GM18909 (cell line): ENCODE data around the gene NRG2.

ENCODE experiments used
- ATAC-seq: cut with Tn5 transposase; IDR thresholded peaks from one replicate; pipeline ENCODE4 v1.9.1; 2021; ENCODE audit warnings: mild to moderate bottlenecking; ENCODE audit not compliant: unreplicated experiment, poor library complexity

Gene NRG2

DNA sequence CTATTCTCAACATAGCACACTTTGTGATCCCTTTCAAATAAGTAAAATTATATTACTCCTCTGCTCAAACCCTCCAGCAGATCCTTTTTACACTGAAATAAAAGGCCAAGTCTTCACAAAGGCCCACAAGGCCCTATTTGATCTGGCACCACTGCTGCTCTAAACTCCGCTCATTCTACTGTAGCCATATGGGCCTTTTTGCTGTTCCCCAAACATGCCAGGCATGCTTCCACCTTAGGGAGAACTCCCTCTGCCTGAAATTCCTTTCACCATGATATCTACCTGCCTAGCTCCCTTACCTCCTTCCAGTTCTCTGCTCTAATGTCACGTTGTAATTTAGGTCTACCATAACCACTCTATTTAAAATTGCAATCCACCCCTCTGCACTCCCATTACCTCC lies 28.3 kb downstream of the NRG2 start:
- no peak for ATAC-seq

DNA sequence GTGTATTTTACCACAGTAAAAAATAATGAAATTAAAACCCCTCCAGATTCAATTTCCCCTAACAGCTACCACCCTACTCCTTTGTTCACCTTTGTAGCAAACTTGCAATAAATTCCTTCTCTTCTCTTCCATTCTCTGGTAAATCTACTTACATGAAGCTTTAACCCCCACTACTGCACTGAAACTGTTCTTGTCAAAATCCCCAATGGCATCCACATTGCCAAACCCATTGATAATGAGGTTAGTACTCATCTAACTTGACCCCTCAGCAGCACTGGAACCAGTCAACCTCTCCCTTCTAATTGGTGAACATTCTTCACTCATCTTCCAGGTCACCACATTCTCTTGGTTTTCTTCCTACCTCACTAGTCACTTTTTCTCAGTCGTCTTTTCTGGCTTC lies 29.6 kb downstream of the NRG2 start:
- ATAC-seq = no peak

DNA sequence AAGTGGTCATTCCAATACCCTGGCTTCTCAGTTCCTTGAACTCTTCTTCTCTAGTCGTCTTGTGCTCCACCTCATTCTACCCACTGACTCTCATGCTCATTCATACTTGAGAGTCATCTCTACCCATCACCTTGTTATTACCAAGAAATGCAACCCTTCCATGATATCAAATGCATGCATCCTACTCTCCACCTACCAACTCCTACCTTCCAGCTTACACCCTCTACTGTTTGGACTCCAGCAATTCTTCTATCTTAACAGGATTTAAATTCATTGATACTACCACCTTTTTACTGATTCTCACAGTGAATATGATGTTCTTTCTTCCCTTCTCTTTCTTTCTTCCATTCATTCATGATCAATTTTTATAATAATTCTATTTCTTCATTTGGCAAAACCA lies 30.7 kb downstream of the NRG2 start:
- ATAC-seq = no peak

DNA sequence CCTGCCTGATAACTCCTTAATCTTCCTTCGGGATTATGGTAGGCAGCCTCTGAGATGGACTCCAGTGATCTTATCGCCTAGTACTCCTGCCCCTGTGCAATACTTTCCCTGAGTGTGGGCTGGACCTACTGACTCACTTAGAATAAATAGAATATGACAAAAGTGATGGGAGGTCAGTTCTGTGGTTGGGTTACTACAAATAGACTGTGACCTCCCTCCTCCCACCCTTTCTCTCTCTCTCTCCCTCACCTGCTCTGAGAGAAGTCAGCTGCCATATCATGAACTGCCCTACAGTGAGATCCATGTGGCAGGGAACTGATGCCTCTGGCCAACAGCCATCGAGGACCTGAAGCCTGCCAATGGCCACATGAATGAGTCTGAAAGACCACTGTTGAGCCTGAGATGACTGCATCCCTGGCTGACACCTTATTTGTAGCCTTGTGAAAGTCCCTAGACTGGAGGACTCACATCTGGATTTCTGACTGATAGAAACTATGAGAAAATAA lies 31.7 kb downstream of the NRG2 start:
- peak; percentile 78 for ATAC-seq

DNA sequence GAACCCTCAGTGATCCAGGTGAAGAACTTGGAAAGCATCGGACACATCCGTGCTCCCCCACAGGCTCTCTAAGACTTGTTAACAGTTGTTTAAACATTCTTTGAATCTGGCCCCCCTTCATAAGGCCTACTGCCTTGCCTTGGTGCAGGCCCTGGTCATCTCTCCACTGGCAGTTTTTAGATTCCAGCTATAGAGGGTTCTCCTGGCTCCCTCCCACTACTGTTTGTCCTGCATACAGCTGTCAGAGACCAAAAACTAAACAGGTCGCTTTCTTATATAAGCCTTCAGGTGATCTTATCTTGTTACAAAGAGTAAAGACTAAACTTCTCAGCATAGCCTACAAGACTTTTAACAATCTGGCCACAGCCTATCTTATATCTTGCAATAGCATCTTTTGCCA lies 32.3 kb downstream of the NRG2 start:
- ATAC-seq = no peak

DNA sequence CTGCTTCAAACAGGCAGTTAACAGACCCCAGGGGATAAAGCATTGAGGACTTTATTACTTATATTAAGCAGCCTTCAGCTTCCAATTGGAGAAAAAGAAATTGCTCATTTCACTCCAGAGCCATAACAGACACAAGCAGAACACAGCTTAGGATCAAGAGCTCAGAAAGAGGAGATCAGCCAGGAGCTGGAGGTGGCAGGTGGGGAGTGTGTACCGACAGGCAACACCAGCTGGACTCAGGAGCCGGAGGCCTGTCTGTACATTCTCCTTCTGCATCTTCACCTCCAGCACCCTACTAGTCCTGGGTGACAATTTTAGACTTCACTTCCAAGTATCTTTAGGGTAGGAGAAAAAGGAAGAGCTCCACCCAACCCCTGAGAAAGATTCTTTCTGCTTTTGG lies 35.8 kb downstream of the NRG2 start:
- ATAC-seq = no peak

DNA sequence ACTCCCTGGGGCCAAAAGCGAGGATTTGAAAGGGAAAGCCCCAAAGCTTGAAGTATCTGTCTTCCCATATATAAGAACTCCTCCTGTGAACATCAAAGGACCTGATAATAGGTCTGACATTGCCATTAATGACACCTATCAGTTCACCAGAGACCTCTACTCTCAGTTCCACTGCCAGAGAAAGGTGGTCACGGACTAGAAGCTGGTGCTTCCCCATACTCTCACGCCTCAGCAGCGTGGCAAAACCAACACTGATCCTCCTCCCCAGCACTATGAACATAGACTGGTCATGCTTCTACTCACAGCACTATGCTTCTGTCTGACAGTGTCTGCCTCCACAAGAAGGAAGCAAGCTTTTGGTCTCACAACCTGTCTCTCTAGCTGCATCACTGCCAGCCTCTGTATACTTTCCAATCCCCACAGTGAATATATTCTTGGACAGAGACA lies 37.9 kb downstream of the NRG2 start:
- ATAC-seq = peak; percentile 84

DNA sequence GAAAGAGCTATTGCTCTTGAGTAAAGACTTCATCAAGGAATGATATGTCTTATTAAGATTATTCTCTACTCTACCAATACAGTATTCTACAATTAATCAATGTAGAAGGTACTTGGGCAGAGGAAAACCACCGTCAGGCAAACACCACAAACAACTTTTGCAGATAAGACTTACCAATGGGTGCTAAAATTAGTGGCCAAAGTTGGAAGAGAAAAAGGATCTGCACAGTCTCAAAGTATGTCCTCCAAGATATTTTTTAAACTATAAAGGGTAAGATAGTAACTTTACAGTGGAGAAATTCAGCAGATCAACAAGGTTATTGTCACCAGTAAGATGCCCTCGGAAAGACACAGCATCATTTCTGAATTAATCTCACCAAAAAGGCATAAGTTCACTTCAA lies 38.9 kb downstream of the NRG2 start:
- no peak for ATAC-seq

DNA sequence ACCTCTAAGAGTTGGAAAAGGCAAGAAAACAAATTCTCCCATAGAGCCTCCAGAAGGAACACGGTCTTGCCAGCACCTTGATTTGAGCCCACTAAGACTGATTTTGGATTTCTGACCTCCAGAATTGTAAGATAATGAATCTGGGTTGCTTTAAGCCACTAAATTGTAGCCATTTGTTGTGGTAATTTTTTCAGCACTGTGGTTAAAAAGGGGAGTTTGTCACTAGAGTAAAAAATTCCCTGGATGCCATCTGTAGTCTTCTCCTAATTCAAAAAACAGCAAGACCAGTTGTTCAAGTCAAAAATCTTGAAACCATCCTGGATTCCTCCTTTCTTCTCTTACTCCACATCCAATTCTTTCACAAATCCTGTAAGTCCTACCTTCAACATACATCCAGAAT lies 39.6 kb downstream of the NRG2 start:
- no peak for ATAC-seq

DNA sequence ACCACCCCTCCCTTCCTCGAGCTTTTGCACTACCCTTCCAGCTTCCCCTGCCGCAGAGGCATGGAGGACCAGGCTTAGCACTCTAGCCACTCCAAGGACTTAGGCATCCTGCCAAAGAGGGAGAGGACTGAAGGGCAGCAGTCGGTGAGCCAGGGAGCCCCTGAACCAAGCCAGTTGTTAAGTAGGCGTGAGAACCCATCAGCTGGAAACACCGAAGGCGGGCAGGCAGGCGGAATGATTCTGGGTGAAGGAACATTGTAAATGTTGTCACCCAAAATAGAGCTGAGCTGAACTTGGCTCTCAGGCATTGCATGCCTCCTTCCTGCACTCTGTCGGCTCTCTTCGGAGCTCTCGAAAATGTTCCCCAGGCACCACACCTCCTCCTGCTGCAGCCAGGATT lies 42.8 kb downstream of the NRG2 start:
- no peak for ATAC-seq

DNA sequence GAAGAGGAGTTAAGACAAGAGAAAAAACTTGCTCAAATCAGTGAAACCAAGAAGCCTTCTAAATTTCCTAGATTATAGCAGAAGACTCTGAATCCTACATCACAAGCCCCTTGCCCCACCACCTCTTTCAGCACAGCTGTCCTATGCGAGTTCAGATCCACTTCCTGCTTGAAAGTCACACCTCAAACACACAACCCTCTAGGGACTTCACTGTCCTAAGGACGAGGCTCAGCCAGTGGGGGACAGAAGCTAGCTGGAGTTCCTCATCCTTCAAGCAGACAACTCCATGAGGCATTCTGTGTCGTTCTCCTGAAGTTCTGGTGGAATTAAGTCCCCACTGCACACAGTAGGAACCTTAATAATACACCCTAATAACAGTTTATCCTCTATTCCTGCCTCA lies 44.3 kb downstream of the NRG2 start:
- ATAC-seq = no peak

DNA sequence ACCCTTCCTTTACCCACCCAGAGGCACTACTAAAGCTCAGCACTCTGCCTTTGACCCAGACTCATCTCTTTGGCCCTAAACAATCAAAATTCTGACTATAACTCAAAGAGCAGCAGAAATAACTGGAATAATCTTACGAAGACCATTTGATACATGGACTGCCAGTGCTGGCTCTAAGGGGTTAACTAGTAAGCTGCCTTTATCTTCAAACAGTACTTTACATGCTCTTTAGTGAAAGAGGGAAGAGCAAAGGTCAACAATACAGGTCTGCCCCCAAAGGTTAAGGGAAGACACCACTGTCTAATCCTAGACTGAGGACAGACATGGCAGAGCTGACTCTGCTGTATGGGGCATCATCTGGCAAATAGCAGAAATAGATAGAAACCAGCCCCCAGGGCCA lies 45.8 kb downstream of the NRG2 start:
- no peak for ATAC-seq

DNA sequence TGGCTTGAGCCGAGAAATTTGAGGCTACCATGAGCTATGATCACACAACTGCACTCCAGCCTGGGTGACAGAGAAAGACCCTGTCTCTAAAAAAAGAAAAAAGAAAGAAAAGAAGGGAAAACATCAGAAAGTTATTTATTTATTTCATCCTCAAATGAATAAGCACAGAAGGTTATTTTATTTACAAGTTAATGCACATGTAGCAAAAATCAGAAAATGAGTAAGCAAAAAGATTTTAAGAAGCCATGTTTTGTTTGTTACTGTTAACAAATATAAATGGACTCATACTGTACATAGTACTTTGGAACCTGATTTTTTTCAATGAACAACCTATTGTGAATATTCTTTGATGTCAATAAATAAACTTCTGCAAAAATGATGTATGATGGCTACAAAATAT lies 47.2 kb downstream of the NRG2 start:
- no peak for ATAC-seq

DNA sequence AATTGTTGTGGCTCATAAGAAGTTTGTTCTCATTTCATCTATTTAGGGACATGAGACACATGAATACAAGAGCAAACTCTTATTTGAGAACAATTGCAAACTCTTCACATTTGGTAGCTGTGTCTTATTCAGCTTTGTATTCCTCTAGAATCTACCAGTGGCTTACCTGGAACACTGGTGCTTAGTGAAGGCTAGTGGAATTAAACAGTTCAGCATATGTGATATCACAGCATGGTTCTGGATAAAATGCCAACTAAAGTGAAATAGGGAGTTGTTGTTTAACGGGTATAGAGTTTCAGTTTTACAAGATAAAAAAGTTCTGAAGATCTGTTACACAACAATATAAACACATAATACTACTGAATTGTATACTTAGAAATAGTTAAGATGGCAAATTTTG lies 48.9 kb downstream of the NRG2 start:
- no peak for ATAC-seq

DNA sequence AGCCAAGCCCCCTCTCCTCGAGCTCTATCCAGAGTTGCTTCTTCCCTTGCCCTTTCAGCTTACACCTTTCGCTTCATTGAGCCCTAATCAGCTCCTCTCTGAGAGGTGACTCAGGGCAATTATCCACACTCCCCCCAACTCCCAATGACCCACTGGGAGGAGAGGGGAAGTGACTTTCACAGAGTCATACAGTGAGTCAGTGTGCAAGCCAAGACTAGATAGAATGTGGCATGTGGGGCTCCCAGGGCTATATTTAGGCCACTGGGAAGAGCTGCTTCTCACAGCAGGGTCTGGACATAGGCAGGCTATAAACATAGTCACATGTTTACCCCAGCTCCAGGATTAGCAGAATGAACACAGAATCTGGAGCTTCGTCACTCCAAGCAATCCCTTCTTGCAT lies 57.4 kb downstream of the NRG2 start:
- ATAC-seq = no peak

DNA sequence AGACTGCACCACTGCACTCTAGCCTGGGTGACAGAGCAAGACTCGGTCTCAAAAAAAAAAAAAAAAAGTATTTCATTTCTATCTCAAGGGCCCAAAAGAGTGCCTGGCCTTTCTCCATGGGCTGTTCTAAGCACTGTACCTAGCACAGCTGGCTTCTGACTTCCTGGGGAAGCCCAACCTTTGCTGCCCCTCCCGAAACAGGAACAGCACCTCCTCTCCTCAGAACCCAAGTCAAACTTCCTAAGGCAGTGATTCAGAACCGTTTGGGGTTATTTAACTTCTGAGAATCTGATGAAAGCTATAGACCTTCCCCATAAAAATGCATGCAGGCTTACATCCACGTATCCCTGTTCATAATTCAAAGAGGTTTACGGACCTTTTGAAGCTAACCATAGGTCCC lies 57.8 kb downstream of the NRG2 start:
- no peak for ATAC-seq

DNA sequence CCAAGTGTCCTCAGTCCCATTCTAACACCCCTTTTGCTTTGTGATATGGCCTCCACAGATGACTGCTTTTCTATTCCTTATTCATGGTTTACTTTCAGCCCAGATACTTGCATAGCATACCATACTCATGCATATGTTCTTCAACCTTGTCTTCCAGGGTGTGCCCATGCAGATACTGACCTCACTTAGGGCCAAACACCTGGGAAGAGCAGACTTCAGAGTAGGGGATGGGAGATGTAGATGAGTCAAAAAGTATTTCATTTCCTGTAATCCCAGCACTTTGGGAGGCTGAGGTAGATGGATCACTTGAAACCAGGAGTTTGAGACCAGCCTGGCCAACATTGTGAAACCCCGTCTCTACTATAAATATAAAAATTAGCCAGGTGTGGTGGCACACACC lies 58.3 kb downstream of the NRG2 start:
- ATAC-seq = no peak

DNA sequence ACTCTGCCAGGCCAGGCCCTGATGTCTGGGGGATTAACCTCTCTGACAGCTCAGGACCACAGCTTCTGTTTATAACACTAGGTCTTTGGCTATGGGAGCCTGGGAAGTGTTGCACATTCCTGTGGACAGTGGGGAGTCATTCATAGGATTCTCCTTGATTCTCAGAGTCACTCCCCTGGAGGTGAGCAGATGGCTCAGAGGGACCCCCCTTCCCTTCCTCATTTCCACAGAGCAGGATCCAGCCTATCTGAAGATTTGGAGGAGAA lies 60.2 kb downstream of the NRG2 start:
- ATAC-seq = no peak

DNA sequence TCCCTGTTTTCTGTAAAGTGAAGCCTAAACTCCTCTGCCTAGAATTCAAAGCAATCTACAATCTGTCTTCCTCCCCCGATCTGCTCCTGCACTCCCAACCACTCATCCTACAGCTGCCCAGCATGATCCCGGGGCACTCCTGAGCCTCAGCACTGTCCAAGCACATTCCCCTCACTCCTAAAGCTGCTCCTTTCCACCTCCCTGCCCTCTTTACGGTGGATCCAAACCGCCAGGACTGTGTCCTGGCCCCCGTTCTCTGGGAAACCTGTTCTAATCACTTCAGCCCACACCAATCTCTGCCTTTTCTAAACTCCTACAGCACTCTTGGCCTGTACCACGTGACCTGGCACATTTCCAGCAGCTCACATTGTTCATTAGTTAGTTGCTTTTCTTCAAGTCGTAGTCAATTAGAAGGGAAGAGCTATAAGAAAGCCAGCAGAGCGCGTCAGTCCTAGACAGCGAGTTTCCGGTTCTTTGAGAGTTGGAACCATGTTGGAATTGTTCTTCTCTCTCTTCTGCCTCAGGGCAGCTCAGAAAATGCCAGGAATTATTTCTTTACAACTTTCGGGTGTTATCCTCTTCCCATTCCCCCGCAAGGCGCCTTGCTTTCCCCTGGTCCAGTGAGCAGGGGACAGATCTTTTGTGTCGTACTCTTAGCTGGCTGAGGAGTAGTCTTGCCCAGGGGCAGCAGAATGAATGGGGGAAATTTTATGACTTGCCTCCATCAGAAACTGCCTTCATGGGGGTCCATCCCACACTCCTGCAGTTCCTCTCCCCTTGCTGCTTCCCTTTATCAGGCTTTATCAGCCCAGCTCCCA lies 60.7 kb downstream of the NRG2 start:
- no peak for ATAC-seq

DNA sequence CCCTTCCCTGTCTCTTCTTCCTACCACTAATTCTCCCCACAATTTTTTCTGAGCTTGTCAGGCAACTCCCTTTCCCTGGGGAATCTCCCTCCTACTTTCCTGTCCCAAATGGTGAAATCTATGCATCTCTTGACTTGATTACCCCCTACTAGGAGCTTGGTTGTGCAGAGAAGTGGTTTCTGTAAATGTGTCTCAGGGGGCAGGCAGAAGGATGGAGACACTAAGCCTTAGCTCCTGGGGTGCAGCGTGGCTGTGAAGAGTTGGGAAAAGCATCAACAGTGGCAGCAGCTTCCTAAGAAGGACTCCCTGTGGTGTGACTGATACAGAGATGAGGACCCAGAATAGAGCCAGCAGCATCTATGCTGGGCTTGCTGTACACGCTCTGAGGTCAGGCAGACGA lies 62.3 kb downstream of the NRG2 start:
- ATAC-seq = no peak

DNA sequence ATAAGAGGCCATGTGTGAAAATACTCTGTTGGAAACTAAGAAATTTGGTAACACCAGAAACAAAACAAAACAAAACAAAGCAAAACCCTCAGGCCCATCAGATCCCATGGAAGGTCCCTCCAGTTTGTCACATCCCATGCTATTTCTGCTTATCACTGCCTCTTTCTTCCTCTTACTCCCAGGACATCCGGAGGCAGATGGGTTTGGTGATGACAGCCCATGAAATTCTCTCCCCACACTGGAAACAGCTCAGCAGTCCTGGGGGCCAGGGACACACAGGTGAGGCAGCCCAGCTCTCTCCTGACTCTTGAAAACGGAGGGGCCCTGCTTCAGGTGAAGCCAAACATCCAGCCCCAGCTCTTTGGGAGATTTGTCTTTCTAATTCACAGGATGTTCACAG lies 63.2 kb downstream of the NRG2 start:
- no peak for ATAC-seq

DNA sequence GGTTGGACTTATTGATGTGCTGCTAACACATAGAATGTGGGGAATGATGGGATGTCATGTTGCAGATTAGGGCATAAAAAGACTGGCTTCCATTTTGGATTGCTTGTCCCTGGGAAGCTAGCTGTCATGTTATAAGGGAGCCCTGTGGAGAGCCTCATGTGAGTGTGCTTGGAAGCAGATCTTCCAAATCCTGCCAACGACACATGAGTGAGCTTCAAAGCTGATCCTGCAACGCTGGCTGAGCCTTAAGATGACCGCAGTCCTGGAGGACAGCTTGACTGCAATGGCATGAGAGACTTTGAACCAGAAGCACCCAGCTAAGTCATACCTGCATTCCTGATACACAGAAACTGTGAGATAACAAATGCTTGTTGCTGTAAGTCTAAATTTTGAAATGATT lies 63.6 kb downstream of the NRG2 start:
- ATAC-seq = no peak

DNA sequence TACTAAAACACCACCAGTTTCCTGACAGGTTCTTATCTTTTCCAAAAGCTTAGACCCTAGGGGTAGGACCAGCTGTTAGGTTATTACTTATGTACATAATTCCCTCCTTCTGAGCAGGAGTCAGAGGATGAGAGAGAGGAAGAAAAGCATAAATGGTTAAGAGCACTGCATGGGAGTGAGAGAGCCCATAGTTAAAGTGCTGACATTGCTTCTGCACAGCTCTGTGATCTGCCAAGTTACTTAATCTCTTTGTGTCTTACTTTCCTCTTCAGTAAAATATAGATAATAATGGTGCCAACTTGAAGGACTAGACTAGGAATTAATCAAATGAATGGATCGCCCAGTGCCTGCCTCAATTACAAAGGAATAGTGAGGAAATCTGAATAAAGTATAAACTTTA lies 66.4 kb downstream of the NRG2 start:
- no peak for ATAC-seq
